VCaP (cell line): ENCODE data around the gene CDA.
"Not testable (repeated sequence)": the region's sequence is repeated elsewhere in the genome, so short reads cannot be mapped to it uniquely, and the experiment has no call there.

Experiments
- H3K27ac ChIP-seq: fragments of 450-650 bp; 2 replicates; pipeline ENCODE4 v1.5.1; 2017
- TF ChIP-seq, protein P1 (sequence below): fragments of 450-650 bp; conservative IDR thresholded peaks from 2 replicates; pipeline ENCODE4 v1.5.1; 2017; ENCODE audit warnings: mild to moderate bottlenecking, moderate library complexity

CDA gene

DNA sequence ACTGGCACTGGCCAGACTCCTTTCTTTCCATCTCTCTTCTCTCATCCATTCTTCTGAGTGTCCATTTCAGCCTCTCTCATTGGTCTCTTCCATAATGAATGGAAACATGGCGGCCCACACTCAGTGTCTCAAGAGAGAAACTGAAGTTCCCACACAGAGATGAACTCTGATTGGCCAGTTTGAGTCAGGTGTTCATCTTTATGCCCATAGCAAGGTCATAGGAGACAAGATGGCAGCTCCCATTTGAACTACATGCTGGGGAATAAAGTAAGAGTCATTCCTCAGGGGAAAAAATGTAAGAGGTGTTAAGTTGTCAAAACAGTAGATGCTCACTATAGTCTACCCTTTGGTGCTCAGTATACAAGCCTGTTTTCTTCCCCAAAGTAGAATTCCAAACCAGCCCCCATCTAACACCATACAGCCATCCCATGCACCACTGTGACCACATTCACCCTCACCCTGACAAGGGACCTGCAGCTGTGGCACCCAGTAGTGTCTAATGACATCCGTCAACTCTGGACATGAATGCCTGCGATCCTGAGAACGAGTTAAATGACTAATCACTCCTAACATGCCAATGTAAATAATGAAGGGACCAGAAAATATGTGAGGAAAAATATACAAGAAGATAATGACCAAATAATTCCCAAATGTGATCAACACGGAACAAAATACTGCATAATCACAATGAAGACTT, 12.4 kb downstream of the CDA start:
- no peak overlapping the region for H3K27ac ChIP-seq
- TF ChIP-seq, protein P1, sequence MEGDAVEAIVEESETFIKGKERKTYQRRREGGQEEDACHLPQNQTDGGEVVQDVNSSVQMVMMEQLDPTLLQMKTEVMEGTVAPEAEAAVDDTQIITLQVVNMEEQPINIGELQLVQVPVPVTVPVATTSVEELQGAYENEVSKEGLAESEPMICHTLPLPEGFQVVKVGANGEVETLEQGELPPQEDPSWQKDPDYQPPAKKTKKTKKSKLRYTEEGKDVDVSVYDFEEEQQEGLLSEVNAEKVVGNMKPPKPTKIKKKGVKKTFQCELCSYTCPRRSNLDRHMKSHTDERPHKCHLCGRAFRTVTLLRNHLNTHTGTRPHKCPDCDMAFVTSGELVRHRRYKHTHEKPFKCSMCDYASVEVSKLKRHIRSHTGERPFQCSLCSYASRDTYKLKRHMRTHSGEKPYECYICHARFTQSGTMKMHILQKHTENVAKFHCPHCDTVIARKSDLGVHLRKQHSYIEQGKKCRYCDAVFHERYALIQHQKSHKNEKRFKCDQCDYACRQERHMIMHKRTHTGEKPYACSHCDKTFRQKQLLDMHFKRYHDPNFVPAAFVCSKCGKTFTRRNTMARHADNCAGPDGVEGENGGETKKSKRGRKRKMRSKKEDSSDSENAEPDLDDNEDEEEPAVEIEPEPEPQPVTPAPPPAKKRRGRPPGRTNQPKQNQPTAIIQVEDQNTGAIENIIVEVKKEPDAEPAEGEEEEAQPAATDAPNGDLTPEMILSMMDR, result no peak

DNA sequence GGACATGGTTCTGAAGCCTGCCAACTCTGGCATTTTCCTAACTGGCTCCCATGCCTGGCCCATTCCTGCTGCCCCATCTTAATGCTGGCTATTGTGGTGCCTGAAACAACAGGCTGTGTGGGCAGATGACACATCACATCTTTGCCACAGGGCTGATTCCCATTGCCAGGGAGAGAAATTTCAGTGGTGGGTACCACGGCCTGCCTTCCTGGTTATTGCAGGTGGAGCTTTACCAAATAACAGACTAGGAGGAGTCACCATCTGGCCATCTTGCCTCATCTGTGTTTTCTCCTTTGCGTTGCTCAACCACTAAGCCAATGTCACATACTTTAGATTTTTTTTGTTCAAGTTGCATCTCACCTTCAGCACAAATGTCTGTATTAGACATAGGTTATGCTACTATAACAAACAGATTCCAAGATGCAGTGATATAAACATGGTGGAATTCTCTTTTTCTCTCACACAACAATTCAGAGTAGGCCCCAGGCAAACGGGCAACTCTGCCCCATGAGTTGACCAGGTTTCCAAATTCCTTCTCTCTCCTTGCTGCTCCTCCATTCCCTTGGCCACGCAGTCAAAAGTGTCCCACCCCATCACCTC, 14.1 kb downstream of the CDA start:
- TF ChIP-seq, protein P1, result no peak
- no peak overlapping the region for H3K27ac ChIP-seq

DNA sequence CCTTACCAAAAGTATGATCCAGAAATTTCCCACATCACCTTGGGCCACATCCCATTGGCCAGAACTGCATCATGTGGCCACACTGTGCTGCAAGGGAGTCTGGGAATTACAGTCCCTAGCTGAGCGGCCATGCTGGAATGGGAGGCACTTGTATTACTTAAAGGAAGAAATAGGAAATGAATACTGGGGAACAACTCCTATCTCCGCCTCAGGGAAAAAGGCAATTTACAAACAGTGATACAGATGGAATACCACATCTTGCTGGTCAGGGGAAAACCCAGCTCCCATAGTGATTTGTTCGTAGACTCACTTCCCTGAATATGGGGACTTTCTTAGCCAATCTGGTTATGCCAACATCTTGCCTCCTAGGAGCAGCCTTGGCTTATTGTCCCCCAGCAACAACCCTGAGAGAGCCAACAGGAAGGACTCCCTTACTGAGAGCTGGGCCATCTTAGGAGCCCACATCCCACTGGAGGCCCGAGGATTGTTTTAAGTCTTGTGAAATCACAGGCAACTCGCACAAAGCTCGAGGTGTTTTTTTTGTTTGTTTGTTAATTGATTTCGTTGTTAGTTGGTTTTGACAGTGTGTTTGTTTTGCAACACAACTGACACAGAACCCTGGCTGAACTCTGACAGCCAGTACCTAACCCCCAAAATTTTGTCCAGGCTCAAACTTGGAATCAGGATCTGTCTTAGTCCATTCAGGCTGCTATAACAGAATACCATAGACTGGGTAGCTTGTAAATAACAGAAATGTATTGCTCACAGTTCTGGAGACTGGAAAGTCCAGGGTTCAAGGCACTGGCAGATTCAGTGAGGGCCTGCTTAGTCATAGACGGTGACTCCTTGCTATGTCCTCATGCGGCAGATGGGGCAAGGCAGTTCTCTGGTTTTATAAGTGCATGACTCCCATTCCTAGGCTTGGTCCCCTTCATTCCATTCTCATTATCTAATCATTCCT, 14.9 kb downstream of the CDA start:
- H3K27ac ChIP-seq, result no peak overlapping the region
- TF ChIP-seq, protein P1, result no peak

DNA sequence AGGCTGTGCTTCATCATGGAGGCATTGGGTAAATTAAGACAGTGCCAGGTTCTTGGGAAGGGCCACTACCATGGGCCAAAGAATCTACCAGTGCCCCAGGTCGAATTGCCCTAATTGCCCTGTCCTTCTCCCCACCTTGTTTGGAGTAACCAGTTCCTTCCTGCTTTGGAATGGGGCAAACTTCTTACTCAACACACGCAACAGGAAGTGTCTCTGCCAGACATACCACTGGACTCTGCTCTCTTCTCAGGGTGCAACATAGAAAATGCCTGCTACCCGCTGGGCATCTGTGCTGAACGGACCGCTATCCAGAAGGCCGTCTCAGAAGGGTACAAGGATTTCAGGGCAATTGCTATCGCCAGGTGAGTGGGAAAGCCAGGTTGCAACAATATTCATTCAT, 15.8 kb downstream of the CDA start:
- TF ChIP-seq, protein P1, result no peak
- H3K27ac ChIP-seq, result no peak overlapping the region

DNA sequence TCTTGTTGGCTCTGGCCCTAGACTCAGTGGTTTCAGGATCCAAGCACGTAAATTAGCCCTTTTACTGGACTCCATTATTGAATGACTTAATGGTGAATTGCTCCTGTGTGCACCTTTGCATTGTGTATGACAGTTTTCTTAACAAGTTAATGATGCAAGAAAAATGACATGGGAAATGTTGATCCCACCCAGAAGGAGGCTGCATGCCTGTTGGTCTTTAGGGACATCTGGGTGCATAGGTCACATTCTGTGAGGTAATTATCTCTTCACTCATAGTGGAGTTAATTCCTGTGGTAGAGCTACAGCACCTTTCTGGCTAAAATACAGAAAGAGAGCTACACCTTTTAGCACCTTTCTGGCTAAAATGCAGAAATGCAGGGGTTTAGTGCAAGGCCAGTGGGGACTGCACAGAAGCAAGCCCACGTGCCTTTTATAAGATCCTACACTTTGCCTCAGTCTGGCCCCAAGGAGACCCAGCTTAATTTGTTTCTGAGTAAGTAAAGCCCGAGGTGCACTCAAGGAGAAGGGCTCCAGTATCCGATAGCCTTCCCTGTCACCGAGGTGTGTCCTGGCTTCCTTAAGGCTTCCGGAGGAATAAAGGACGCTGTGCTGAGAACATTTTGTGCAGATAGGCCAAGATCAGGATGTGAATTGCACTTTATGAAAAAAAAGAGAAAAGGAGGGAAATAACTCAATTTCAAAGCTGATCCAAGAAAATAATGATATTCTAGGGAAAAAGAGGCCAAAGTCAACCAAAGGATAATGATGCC, 18.1 kb downstream of the CDA start:
- H3K27ac ChIP-seq, result not testable (repeated sequence)

DNA sequence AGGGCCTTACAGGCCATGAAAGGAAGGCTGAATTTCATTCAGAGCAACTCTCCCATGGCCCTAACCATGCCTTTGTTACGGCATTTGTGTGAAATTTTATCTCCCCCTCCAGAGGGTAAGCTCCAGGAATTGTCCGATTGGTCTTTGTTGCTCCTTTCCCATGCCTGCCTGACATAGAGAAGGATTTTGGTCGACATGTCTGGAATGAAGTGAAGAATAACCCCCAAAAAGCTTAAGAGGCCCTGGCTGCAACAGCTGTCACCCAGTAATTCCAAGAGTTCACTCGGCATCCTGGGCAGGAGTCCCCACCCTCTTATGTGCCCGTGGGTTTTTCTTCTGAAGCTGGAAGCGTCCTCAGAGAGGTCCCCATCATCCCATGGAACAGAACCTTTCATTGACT, 20.6 kb downstream of the CDA start:
- TF ChIP-seq, protein P1, result no peak

DNA sequence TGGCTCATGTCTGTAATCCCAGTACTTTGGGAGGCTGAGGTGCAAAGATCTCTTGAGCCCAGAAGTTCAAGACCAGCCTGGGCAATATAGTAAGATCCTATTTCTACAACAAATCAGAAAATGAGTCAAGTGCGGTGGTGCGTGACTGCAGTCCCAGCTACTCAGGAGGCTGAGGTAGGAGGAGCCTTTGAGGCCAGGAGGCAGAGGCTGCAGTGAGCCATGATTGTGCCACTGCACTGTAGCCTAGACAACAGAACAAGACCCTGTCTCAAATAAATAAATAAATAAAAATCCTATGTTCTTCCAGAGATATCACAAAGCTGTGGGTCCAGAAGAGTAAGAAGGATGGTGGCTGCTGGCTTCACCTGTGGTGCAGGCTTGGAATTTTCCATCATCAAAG, 22.1 kb downstream of the CDA start:
- TF ChIP-seq, protein P1, result no peak
- H3K27ac ChIP-seq, result no peak overlapping the region

More for the DNA sequence above, 20.6 kb downstream of the CDA start:
- H3K27ac ChIP-seq, result no peak overlapping the region
